Measurements from ENCODE around the gene PARP8. TPM values are rescaled to one million over a fixed set of nuclear protein-coding genes. Genes with fewer than 3 reads are reported as not detected.

Gene PARP8
- total RNA-seq, 2 experiments from 2014 or later, result 42.9 to 48.3 TPM

GRCh38 chr5:50887889-50888633 is 221.6 kb downstream of the PARP8 start:
- intact Hi-C loops (cut with micrococcal nuclease), result no loop called here
- Mint-ChIP-seq H3K4me3 (no peak overlapping the region), H3K4me1 (ENCODE audit: low read depth) (no peaks in the 10 kb centered on the region), H3K27ac (no peak overlapping the region), H3K9me3 (no peaks in the 10 kb centered on the region), H3K27me3 (peaks cover 14% of the 10 kb centered on the region), H3K36me3 (ENCODE audit: low read depth) (no peaks in the 10 kb centered on the region)
- ChIA-PET POLR2A (interaction anchor here (0.7 kb wide), 1 partner anchor 10 kb away, joined by 3 read pairs; no protein-coding TSS in a partner anchor), CTCF (no interaction called here)
- TF ChIP-seq, protein P1, sequence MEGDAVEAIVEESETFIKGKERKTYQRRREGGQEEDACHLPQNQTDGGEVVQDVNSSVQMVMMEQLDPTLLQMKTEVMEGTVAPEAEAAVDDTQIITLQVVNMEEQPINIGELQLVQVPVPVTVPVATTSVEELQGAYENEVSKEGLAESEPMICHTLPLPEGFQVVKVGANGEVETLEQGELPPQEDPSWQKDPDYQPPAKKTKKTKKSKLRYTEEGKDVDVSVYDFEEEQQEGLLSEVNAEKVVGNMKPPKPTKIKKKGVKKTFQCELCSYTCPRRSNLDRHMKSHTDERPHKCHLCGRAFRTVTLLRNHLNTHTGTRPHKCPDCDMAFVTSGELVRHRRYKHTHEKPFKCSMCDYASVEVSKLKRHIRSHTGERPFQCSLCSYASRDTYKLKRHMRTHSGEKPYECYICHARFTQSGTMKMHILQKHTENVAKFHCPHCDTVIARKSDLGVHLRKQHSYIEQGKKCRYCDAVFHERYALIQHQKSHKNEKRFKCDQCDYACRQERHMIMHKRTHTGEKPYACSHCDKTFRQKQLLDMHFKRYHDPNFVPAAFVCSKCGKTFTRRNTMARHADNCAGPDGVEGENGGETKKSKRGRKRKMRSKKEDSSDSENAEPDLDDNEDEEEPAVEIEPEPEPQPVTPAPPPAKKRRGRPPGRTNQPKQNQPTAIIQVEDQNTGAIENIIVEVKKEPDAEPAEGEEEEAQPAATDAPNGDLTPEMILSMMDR (IDR thresholded peaks at IDR 0.05), result no peak
- ATAC-seq (no peak), DNase-seq (no peak)

- ATAC-seq, result no peak
- H3K36me3 Mint-ChIP-seq (ENCODE audit: low read depth), result no peaks in the 10 kb centered on the region
- H3K27ac Mint-ChIP-seq, result no peak overlapping the region
- H3K9me3 Mint-ChIP-seq, result no peaks in the 10 kb centered on the region
- TF ChIP-seq, protein P1 (IDR thresholded peaks at IDR 0.05), result no peak
- no peak for DNase-seq
- peaks cover 14% of the 10 kb centered on the region for H3K27me3 Mint-ChIP-seq
- no peak overlapping the region for H3K4me3 Mint-ChIP-seq
- no peaks in the 10 kb centered on the region for H3K4me1 Mint-ChIP-seq (ENCODE audit: low read depth)
- CTCF ChIA-PET, result no interaction called here
- intact Hi-C loops (cut with micrococcal nuclease), result no loop called here
- POLR2A ChIA-PET, result no interaction called here
Observed at GRCh38 chr5:50888751-50889150, 222.3 kb downstream of the PARP8 start.

- intact Hi-C loops (cut with micrococcal nuclease), result no loop called here
- Mint-ChIP-seq H3K4me3 (no peak overlapping the region), H3K9me3 (no peaks in the 10 kb centered on the region), H3K27ac (no peak overlapping the region), H3K27me3 (peaks cover 11% of the 10 kb centered on the region), H3K4me1 (ENCODE audit: low read depth) (no peaks in the 10 kb centered on the region), H3K36me3 (ENCODE audit: low read depth) (no peaks in the 10 kb centered on the region)
- ATAC-seq (no peak), DNase-seq (no peak)
- TF ChIP-seq, protein P1 (IDR thresholded peaks at IDR 0.05), result no peak
- ChIA-PET CTCF (no interaction called here), POLR2A (no interaction called here)
Observed at GRCh38 chr5:50889790-50890189, 223.4 kb downstream of the PARP8 start.

Other genes with a start within 250 kb of the PARP8 start
- 10 to 100 TPM; 55.7 to 67.1 TPM for gene EMB, start 225.3 kb upstream of the PARP8 start, total RNA-seq